ENCODE measurements around the gene EXD2. TPM values are rescaled to one million over a fixed set of nuclear protein-coding genes. Genes with fewer than 3 reads are reported as not detected.

The EXD2 gene
- total and polyA plus RNA-seq, 7 experiments from 2014 or later = 3.7 to 17.2 (median 10.6) TPM

GRCh38 chr14:69267492-69267891 lies 76.2 kb downstream of the EXD2 start:
- ATAC-seq = no peak
- no peaks in the 10 kb centered on the region for H3K4me1 ChIP-seq (ENCODE audit: control insufficient read depth in 2 of 2, insufficient read depth in 2 of 2, low read length in 2 of 2)
- ChIA-PET CTCF (no interaction called here), POLR2A (no interaction called here)
- Mint-ChIP-seq H3K27ac (no peak overlapping the region), H3K36me3 (no peaks in the 10 kb centered on the region), H3K4me3 (no peak overlapping the region), H3K4me1 (no peaks in the 10 kb centered on the region), H3K27me3 (peaks cover 5 to 29% (median 19%) of the 10 kb centered on the region in 5 donors), H3K9me3 (peaks cover 0 to 2% (median 0%) of the 10 kb centered on the region in 11 donors)
- no peak overlapping the region for H3K27ac ChIP-seq (ENCODE audit: low read depth, low read length)
- no peak overlapping the region for H3K4me3 ChIP-seq (ENCODE audit: low read length)
- H3K36me3 ChIP-seq (ENCODE audit: control insufficient read depth in 2 of 3, insufficient read depth in 3 of 3, low read length in 3 of 3) = no peaks in the 10 kb centered on the region
- peaks cover 0 to 1% of the 10 kb centered on the region in 2 donors for H3K27me3 ChIP-seq (ENCODE audit: control insufficient read depth in 2 of 2, insufficient read depth in 2 of 2, low read length in 2 of 2)
- no peaks in the 10 kb centered on the region for H3K9me3 ChIP-seq (ENCODE audit: control insufficient read depth in 2 of 3, low read length in 3 of 3)
- intact Hi-C loops (cut with micrococcal nuclease) = no loop called here
- DNase-seq = no peak

GRCh38 chr14:69268223-69268622 lies 76.9 kb downstream of the EXD2 start:
- CTCF ChIA-PET = no interaction called here
- no peaks in the 10 kb centered on the region for H3K4me1 ChIP-seq (ENCODE audit: control insufficient read depth in 2 of 2, insufficient read depth in 2 of 2, low read length in 2 of 2)
- no peaks in the 10 kb centered on the region for H3K9me3 Mint-ChIP-seq
- POLR2A ChIA-PET = interaction anchor here (0.9 kb wide), 1 partner anchor 11 kb away, joined by 3 read pairs; no protein-coding TSS in a partner anchor
- no peak overlapping the region for H3K27ac ChIP-seq (ENCODE audit: low read depth, low read length)
- no peak overlapping the region for H3K27ac Mint-ChIP-seq
- no peak overlapping the region for H3K4me3 ChIP-seq (ENCODE audit: low read length)
- H3K4me1 Mint-ChIP-seq = no peaks in the 10 kb centered on the region
- no peak for DNase-seq
- peaks cover 4 to 25% (median 16%) of the 10 kb centered on the region in 5 donors for H3K27me3 Mint-ChIP-seq
- no peaks in the 10 kb centered on the region for H3K36me3 Mint-ChIP-seq
- H3K36me3 ChIP-seq (ENCODE audit: control insufficient read depth in 2 of 3, insufficient read depth in 3 of 3, low read length in 3 of 3) = no peaks in the 10 kb centered on the region
- no peaks in the 10 kb centered on the region for H3K9me3 ChIP-seq (ENCODE audit: control insufficient read depth in 2 of 3, low read length in 3 of 3)
- ATAC-seq = no peak
- H3K27me3 ChIP-seq (ENCODE audit: control insufficient read depth in 2 of 2, insufficient read depth in 2 of 2, low read length in 2 of 2) = no peaks in the 10 kb centered on the region
- intact Hi-C loops (cut with micrococcal nuclease) = no loop called here
- no peak overlapping the region for H3K4me3 Mint-ChIP-seq

GRCh38 chr14:69268763-69269162 lies 77.5 kb downstream of the EXD2 start:
- H3K27me3 ChIP-seq (ENCODE audit: control insufficient read depth in 2 of 2, insufficient read depth in 2 of 2, low read length in 2 of 2) = no peaks in the 10 kb centered on the region
- H3K4me3 Mint-ChIP-seq = no peak overlapping the region
- H3K27me3 Mint-ChIP-seq = peaks cover 7 to 25% (median 10%) of the 10 kb centered on the region in 5 donors
- H3K36me3 Mint-ChIP-seq = no peaks in the 10 kb centered on the region
- intact Hi-C loops (cut with micrococcal nuclease) = no loop called here
- H3K27ac Mint-ChIP-seq = no peak overlapping the region
- H3K4me3 ChIP-seq (ENCODE audit: low read length) = no peak overlapping the region
- H3K4me1 ChIP-seq (ENCODE audit: control insufficient read depth in 2 of 2, insufficient read depth in 2 of 2, low read length in 2 of 2) = no peaks in the 10 kb centered on the region
- ChIA-PET CTCF (no interaction called here), POLR2A (interaction anchor here (0.9 kb wide), 1 partner anchor 10 kb away, joined by 3 read pairs; no protein-coding TSS in a partner anchor)
- H3K4me1 Mint-ChIP-seq = no peaks in the 10 kb centered on the region
- no peak for ATAC-seq
- no peaks in the 10 kb centered on the region for H3K9me3 Mint-ChIP-seq
- H3K27ac ChIP-seq (ENCODE audit: low read depth, low read length) = no peak overlapping the region
- H3K36me3 ChIP-seq (ENCODE audit: control insufficient read depth in 2 of 3, insufficient read depth in 3 of 3, low read length in 3 of 3) = no peaks in the 10 kb centered on the region
- no peaks in the 10 kb centered on the region for H3K9me3 ChIP-seq (ENCODE audit: control insufficient read depth in 2 of 3, low read length in 3 of 3)
- no peak for DNase-seq

GRCh38 chr14:69269381-69269780 lies 78.1 kb downstream of the EXD2 start:
- no peaks in the 10 kb centered on the region for H3K27me3 ChIP-seq (ENCODE audit: control insufficient read depth in 2 of 2, insufficient read depth in 2 of 2, low read length in 2 of 2)
- intact Hi-C loops (cut with micrococcal nuclease) = no loop called here
- H3K36me3 ChIP-seq (ENCODE audit: control insufficient read depth in 2 of 3, insufficient read depth in 3 of 3, low read length in 3 of 3) = no peaks in the 10 kb centered on the region
- no peaks in the 10 kb centered on the region for H3K4me1 Mint-ChIP-seq
- H3K4me3 ChIP-seq (ENCODE audit: low read length) = no peak overlapping the region
- H3K4me1 ChIP-seq (ENCODE audit: control insufficient read depth in 2 of 2, insufficient read depth in 2 of 2, low read length in 2 of 2) = no peaks in the 10 kb centered on the region
- POLR2A ChIA-PET = interaction anchor here (0.9 kb wide), 1 partner anchor 10 kb away, joined by 3 read pairs; no protein-coding TSS in a partner anchor
- H3K27me3 Mint-ChIP-seq = peaks cover 6 to 22% (median 11%) of the 10 kb centered on the region in 5 donors
- H3K36me3 Mint-ChIP-seq = no peaks in the 10 kb centered on the region
- H3K4me3 Mint-ChIP-seq = no peak overlapping the region
- H3K27ac ChIP-seq (ENCODE audit: low read depth, low read length) = no peak overlapping the region
- DNase-seq (no peak), ATAC-seq (no peak)
- CTCF ChIA-PET = no interaction called here
- H3K9me3 Mint-ChIP-seq = no peaks in the 10 kb centered on the region
- no peak overlapping the region for H3K27ac Mint-ChIP-seq
- H3K9me3 ChIP-seq (ENCODE audit: control insufficient read depth in 2 of 3, low read length in 3 of 3) = no peaks in the 10 kb centered on the region

- H3K4me1 ChIP-seq (ENCODE audit: control insufficient read depth in 2 of 2, insufficient read depth in 2 of 2, low read length in 2 of 2) = no peaks in the 10 kb centered on the region
- CTCF ChIA-PET = no interaction called here
- H3K27me3 ChIP-seq (ENCODE audit: control insufficient read depth in 2 of 2, insufficient read depth in 2 of 2, low read length in 2 of 2) = no peaks in the 10 kb centered on the region
- no peaks in the 10 kb centered on the region for H3K36me3 ChIP-seq (ENCODE audit: control insufficient read depth in 2 of 3, insufficient read depth in 3 of 3, low read length in 3 of 3)
- intact Hi-C loops (cut with micrococcal nuclease) = no loop called here
- H3K4me3 ChIP-seq (ENCODE audit: low read length) = no peak overlapping the region
- DNase-seq (no peak), ATAC-seq (no peak)
- peaks cover 10 to 26% (median 14%) of the 10 kb centered on the region in 5 donors for H3K27me3 Mint-ChIP-seq
- H3K4me1 Mint-ChIP-seq = no peaks in the 10 kb centered on the region
- H3K27ac Mint-ChIP-seq = no peak overlapping the region
- no peaks in the 10 kb centered on the region for H3K9me3 Mint-ChIP-seq
- no peak overlapping the region for H3K4me3 Mint-ChIP-seq
- no peaks in the 10 kb centered on the region for H3K36me3 Mint-ChIP-seq
- H3K27ac ChIP-seq (ENCODE audit: low read depth, low read length) = no peak overlapping the region
- POLR2A ChIA-PET = no interaction called here
- H3K9me3 ChIP-seq (ENCODE audit: control insufficient read depth in 2 of 3, low read length in 3 of 3) = no peaks in the 10 kb centered on the region
These were observed 78.8 kb downstream of the EXD2 start for GRCh38 chr14:69270097-69270496.

GRCh38 chr14:69270795-69271708 lies 79.8 kb downstream of the EXD2 start:
- Histone ChIP-seq H3K36me3 (ENCODE audit: control insufficient read depth in 2 of 3, insufficient read depth in 3 of 3, low read length in 3 of 3) (no peaks in the 10 kb centered on the region), H3K9me3 (ENCODE audit: control insufficient read depth in 2 of 3, low read length in 3 of 3) (no peaks in the 10 kb centered on the region), H3K4me3 (ENCODE audit: low read length) (no peak overlapping the region), H3K4me1 (ENCODE audit: control insufficient read depth in 2 of 2, insufficient read depth in 2 of 2, low read length in 2 of 2) (no peaks in the 10 kb centered on the region), H3K27me3 (ENCODE audit: control insufficient read depth in 2 of 2, insufficient read depth in 2 of 2, low read length in 2 of 2) (no peaks in the 10 kb centered on the region), H3K27ac (ENCODE audit: low read depth, low read length) (no peak overlapping the region)
- Mint-ChIP-seq H3K9me3 (peaks cover 0 to 7% (median under 1%) of the 10 kb centered on the region in 11 donors), H3K36me3 (no peaks in the 10 kb centered on the region), H3K27me3 (peaks cover 3 to 21% (median 18%) of the 10 kb centered on the region in 5 donors), H3K4me1 (no peaks in the 10 kb centered on the region), H3K4me3 (no peak overlapping the region), H3K27ac (no peak overlapping the region)
- POLR2A ChIA-PET = no interaction called here
- ATAC-seq (no peak), DNase-seq (no peak)
- intact Hi-C loops (cut with micrococcal nuclease) = no loop called here
- CTCF ChIA-PET = no interaction called here

GRCh38 chr14:69274321-69274720 lies 83.0 kb downstream of the EXD2 start:
- H3K9me3 Mint-ChIP-seq = peaks cover 0 to 15% (median 6%) of the 10 kb centered on the region in 11 donors
- no peaks in the 10 kb centered on the region for H3K4me1 Mint-ChIP-seq
- Histone ChIP-seq H3K27me3 (ENCODE audit: control insufficient read depth in 2 of 2, insufficient read depth in 2 of 2, low read length in 2 of 2) (no peaks in the 10 kb centered on the region), H3K36me3 (ENCODE audit: control insufficient read depth in 2 of 3, insufficient read depth in 3 of 3, low read length in 3 of 3) (no peaks in the 10 kb centered on the region), H3K9me3 (ENCODE audit: control insufficient read depth in 2 of 3, low read length in 3 of 3) (no peaks in the 10 kb centered on the region), H3K4me1 (ENCODE audit: control insufficient read depth in 2 of 2, insufficient read depth in 2 of 2, low read length in 2 of 2) (no peaks in the 10 kb centered on the region), H3K4me3 (ENCODE audit: low read length) (no peak overlapping the region), H3K27ac (ENCODE audit: low read depth, low read length) (no peak overlapping the region)
- intact Hi-C loops (cut with micrococcal nuclease) = no loop called here
- no peak overlapping the region for H3K27ac Mint-ChIP-seq
- no peaks in the 10 kb centered on the region for H3K36me3 Mint-ChIP-seq
- peaks cover 3 to 24% (median 14%) of the 10 kb centered on the region in 5 donors for H3K27me3 Mint-ChIP-seq
- ChIA-PET POLR2A (no interaction called here), CTCF (no interaction called here)
- no peak for DNase-seq
- no peak for ATAC-seq
- H3K4me3 Mint-ChIP-seq = no peak overlapping the region

Data from naive thymus-derived CD4-positive, alpha-beta T cell (primary cell).